Stimulated activated CD8-positive, alpha-beta memory T cell treated with anti-CD3 and anti-CD28 coated beads, Interleukin-4, amount 100 ng/mL, for 48 hours (primary cell): ENCODE data around the gene NID2.
A peak's percentile ranks its signal among the peaks of the same experiment; 100 is the strongest.

Experiments
- DNase-seq: peaks from one replicate; pipeline ENCODE4 v3.0.0-alpha.2; 2020

The NID2 gene

DNA sequence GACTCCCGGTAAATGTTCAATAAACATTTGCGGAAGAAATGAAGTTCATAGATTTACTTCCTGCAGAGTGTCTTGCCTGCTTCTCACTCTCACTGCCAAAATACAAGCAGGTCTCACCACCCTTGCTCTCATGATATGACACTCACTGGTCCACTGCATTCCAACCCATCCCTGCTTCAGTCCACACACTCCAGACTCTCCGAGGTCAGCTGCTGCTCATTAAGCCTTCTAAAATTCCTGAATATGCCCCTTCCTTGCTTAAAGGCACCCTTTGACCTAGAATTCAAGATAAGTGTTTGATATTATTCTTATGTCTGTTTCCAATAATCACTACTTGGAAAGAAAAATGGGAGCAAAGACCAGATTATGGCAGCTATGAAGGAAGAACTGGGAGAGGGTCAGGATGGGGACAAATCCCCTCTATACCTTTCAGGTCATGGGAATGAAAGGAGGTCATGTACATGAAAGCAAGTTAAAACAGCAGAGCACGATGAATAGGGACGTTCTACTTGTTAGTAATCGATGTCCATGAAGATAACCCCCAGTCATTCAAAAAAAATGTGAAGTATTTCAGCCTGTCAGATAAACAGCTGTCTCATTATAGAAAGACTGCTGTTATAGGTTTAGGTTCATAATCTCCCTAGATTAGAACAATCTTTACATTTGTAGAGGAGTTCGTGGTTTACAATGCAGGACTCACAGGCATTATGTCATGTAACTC, 10.5 kb upstream of the NID2 start:
- DNase-seq, result no peak

DNA sequence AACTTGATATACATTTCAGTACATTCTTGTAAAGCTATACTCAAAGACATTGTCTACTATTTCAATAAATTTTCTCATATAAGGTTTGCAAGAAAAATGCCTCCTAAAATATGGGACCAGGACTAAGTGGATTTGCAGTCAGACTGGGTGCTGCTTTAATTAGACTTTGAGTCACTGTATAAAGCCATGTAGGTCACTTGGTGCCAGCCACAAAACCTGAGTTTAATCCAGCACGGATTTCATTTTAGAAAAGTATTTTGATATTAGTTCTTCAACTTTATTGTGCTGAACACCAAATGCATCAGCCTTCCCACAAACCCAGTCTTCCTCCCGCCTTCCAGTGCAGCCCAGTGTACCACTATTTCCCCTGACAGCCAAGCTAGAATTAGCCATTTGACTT, 9.9 kb upstream of the NID2 start:
- DNase-seq, result no peak

DNA sequence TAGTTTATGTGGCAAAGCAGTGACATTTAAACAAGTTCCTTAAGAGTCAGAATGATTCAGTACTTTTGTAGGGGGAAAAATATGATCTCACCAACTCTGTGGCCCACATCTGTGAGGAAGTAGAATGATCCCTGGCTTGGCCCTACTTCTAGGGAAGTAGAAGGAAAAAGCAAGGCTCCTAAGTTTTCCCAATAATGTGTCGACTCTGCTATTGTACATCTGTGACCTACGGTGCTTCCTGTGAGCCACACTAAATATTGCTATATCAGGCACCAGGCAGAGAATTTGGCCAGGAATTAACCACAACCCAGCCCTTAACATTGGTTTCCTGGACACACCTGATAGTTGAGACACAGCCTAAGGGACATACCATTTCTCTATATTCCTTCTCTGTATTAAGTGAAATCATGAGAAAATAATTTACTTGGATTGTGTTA, 9.3 kb upstream of the NID2 start:
- DNase-seq, result no peak

DNA sequence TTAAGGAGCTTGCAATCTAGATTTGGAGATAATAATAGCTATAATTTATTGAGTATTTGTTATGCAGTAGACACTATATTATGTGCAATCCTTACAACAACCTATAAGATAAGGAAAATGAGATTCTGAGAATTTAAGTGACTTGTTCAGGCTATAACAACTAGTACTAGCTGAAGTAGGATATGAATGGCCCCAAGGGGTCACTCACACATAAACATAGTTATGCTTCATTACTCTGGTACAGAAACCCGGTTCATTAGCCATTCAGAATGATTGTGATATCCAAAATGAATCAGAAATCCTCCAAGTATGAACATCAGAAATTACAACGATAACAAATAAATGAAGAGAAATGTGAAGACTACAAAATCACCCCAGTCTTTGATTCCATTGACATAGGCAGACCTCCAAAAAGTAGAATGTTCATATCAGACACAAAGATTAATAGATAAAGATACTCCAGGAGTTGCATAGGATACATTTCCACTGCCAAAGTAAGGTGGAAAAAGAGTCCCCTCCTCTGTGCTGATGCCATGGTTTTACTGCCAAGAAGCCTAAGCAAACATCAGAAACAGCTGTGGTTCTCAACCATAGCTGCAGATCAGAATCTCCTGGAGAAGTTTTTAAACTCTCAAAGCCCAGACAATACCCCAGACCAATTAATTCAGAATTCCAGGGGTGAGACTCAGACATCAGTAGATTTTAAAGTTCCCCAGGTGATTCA, 8.6 kb upstream of the NID2 start:
- no peak for DNase-seq

DNA sequence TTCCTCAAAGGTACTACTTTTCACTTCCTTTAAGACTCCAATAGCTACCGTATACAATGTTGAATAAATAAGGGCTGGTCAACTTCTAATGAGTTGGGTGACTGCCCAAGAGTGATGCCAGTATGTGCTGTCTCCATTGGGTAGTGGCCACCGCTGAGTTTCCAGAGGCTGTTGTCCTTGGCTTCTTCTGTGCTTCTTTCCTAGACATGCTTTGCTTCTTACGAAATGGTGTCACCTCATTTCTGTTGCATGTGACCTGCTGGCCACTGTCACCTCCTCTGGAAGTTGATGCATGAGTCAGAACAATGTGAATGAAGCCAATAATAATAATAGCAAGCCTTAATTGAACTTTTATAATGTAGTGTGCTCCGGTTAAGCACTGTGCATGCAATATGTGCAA, 7.5 kb upstream of the NID2 start:
- no peak for DNase-seq

DNA sequence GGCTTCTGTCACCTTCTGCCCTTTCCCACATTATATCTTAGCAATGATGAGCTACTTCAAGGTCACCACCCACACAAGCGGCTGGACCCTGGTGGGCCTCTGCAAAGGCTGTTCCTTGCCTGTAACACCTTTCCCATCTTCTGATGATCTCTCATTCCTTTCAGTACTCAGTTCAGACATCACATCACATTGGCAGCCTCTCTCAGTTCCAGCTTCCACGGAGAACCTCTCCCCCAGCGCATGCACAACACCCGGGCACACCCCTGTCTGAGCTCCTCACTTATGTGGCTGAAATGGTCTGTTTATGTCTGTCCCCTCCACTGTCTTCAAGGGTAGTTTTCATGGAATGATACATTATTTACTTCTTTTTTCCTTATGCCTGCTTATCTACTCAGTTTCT, 6.5 kb upstream of the NID2 start:
- DNase-seq, result no peak

DNA sequence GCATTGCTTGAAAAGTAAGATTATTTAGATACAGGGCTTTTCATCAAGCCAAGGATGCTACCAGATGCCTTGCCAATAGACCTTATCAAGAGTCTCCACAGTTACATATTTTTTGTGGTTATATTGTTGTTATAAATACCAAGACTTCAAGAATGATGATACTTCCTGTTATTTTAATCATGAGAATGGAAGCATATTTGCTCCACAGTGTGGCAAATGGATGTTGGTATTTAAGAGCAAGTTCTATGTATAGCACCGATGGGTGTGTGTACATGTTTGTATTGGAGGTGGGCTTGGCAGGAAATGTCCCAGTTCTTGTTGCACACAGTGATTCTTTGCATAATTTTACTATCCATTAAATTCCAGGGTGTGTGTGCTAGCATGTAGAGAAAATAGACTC, 4.4 kb upstream of the NID2 start:
- no peak for DNase-seq

DNA sequence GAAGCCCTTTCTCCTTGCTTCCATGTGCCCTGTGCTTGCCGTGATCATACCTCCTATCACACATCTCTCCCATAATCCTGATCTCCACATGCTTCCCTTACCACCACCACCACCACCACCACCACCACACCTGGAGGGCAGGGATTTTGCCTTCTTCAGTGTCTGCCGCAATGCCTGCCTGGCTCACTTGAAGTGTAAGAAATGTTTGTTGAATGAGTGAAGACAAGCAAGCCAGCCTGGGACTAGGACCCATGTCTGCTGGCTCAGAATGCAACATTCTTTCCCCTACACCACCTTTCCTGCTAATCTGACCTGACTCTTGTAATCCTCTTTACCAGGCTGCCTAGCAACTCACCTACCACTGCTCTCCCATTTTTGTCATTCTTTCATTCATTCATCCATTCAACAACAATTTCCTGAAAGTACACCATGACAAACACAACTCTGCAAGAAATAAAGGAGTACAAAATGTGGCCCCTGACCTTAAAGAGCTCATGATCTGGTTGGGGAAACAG, 3.5 kb upstream of the NID2 start:
- no peak for DNase-seq

DNA sequence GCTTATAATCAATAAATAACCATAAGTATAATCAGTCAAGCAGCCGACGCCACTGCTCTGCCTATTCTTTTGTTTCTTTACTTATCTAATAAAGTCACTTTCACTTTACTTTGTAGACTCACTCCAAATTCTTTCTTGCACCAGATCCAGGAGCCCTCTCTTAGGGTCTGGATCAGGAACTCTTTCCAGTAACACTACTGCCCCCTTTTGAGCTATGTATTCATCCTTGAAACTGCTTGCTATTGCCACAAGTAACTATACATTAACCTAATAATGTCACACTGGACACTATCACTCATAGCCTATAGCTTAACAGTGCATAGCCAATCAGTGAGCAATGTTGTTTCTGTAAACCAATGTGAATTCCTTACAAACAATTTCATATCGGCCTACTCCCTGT, 2.8 kb upstream of the NID2 start:
- DNase-seq, result no peak

DNA sequence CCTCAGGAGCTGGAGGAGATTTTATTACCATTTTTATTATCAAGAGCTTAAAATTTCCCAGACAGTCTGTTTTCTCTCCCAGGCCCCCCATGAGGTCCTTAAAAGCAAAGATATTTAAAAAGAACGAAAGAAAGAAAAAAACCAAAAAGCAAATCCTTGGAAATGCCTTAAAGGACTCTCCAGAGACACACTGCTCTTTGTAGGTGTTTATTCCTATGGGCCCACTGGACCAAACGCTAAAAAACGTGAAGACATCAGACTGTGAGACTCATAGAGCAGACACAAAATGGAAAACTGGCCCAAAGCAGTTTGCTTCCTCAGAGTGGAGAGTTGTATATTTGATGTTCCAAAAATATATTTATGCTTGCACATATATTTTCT, 1.2 kb upstream of the NID2 start:
- DNase-seq, result no peak

DNA sequence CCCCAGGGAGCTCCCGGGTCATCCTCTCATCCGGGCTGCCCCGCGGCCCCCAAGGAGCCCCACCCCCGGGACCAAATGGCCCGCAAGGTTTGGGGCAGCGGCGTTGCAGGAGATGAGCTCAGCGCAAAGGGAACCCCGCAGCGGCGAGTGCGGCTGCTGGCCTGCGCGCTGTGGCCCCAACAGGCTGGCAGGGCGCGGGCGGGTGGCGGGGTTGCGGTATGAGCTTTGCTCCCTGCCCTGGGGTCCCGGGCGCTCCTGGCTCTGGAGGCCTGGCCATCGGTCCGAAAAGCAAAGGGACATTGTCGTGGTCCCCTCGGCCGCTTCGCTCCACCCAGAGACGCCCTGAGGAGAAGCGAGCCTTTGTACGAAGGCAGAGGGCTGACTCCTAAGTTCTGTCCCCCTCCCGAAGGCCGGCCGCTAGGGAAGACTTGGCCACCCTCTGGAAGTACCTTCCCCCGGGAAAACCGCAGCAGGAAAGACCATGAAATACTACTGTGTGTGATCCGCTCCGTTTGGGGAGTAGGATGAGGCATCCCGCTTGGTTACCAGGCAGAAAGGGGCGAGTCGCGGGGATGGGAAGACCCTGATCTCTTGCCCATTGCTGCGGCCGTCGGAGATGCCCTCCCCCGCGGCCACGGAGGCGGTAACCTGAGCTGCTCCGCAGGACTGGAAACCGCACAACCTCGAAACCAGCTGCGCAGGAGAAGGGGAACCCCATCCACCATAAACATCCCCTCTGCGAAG, 620 bp upstream of the NID2 start:
- DNase-seq, result peak; percentile 37

DNA sequence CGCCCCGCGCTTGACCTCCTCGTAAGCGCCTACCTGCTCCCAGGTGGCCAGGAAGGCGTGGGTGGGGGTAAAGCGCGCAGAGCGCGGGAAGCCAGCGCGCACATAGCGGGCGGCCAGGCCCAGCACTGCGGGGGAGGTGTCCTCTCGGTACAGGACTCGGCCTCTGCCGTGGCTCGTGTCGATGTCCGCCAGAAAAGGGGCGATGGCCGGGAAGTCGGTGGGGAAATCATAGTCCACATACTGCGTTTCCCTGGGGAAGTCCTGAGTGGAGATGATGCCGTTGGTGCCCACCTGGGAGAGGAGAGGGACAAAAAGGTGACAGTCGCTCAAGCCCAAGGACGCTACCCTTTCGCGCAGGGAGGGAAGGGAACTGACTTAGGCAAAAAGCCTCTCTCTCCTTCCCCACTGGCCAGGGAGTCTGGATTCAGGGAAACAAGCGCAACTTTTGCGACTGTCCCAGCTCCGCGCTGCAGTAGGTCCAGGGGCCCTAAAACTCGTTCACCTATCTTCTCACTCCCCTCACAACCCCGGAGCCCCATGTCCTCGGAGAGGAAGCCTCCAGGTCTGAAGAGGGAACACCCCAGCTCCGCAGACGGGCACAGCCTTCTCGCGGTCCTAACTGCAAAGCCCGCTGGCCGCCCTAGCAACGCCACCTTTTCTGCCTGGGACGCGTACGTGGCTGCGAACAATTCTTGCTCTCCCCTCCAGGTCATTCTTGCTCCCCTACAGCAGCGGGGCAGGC, 815 bp downstream of the NID2 start:
- DNase-seq, result peak; percentile 42

DNA sequence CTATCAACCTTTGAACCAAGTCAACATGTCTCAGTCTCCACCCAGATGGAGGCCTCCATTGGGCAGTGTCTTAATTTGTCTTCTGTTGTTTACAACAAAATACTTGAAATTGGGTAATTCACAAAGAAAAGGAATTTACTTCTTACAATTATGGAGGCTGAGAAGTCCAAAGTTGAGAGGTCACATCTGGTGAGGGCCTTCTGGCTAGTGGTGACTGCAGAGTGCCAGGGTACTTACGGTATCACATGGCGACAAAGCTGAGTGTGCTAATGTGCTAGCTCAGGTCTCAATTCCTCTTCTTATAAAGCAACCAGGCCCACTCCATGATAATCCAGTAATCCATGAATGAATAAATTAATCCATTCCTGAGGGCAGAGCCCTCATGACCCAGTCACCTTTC, 4.7 kb downstream of the NID2 start:
- DNase-seq, result no peak

DNA sequence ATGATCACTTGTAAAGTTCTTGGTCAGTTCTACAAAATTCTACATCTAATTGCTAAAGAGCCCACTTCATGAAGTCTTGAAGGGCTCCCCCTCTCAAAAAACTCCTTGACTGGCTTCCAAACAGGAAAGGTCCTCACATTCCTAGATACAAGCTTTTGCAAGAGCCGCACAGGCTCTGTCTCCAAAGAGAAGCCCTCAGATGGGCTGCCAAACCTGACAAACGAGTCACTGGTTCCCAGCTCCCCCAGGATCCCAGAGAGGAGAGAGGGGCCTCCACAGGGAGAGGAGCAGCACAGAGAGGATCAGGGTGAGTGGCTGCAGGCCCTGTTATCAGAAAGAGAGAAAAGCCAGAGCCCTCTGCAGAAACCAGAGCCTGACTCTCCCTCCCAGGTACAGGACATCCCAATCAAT, 5.8 kb downstream of the NID2 start:
- no peak for DNase-seq

DNA sequence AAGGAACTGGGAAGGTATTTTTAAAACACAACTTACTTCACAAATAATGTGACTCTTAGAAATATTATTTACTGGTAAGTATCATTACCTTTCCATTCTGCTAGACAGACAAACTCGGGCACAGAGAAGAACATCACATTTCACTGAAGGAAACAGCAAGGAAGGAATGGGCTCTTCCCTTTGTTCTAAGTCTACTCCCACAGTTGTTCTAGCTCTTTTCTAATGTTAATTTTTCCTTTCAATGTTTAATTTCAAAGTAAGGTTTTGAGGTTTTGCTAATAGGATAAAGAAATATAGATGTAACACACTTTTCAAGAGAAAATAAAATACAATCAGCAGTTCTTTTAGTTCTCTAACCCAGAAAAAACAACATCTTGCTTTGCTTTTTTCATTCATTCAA, 7.0 kb downstream of the NID2 start:
- no peak for DNase-seq

DNA sequence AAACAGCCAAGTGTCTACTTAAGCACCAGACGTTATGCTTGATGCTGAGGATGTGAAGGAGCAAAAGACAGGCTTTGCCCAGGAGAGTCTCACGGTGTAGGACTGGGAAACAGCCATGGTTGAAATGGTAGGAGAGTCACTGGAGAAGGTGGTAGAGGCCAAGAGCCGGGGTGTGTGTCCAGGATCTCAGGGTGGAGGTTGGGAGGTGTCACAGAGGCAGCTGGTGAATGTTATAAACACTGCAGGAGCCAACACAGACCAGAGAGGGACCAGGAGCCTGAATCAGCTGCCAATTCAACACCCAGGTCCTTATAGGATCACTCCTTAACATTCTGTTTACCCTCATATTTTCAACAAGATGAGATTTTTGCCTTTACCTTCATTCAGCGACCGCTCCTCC, 7.5 kb downstream of the NID2 start:
- DNase-seq, result no peak

DNA sequence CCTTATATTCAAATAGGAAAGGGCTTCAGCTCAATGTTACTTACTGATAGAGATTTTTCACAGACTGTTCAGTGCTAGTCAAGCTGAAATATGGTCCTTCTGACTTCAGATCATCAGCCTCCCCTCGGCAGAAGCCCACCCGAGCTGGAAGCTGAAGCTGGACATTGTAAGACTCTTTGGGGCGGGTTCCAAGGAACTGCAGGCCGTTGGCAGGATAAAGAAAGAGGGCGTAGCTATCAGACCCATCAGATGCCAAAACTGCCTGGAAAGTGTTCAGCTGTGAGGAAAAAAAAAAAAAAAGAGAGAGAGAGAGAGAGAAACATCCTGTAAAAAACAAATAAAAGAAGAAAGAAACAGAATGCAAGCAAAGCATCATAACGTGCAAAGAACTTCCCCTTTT, 8.8 kb downstream of the NID2 start:
- DNase-seq, result no peak

DNA sequence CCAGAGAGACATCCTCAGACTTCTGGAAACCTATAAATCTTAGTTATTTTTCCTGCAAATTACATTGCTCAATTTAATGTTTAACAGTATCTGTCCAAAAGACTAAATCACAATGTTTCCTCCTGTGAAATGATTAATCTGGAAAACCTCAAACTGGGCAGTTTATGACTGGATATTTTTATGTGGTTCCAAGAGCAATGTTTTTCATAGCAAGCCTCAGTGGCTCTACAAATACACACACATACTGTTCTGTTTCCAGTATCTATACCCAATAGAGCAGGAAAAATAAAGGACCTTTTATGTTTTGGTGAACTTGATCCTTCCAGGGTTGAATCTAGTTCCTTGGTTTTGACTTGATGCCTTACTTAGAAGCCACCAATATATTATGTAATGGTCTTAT, 9.2 kb downstream of the NID2 start:
- no peak for DNase-seq

DNA sequence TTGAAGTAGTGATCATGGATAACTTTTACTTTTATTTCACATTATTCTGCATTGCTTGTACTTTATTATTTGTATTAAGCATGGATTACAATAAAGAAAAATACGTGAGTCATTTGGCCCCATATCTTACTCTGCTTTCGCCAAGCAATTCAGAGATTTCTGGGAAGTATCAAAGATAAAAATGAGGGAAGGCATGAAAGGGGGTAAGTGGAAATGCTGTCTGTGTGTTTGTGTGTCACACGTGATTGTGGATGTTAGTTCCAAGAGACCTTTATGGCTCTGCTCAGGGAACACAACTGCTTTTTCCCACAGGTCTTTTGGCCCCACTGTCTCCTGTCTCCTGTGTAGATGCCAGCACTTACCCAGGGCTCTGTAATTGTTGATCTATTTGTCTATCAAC, 10.5 kb downstream of the NID2 start:
- DNase-seq, result no peak

DNA sequence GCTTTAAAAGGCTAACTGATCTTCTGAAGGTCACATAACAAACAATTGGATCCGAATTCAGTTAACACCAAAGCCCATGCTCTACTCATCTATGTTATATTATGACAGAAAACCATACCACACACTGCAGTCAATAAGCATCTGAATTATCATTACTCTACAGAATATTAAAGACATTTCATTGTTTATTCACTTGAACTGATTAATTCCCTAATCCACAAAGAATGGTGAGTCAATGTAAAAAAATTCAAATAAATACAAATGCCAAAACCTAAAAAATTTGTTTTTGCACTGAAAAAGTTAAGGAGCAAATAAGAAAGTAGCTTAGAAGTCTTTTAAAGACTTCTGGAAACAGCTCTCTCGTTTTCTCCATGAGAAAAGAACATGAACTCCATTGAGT, 13.7 kb downstream of the NID2 start:
- no peak for DNase-seq

DNA sequence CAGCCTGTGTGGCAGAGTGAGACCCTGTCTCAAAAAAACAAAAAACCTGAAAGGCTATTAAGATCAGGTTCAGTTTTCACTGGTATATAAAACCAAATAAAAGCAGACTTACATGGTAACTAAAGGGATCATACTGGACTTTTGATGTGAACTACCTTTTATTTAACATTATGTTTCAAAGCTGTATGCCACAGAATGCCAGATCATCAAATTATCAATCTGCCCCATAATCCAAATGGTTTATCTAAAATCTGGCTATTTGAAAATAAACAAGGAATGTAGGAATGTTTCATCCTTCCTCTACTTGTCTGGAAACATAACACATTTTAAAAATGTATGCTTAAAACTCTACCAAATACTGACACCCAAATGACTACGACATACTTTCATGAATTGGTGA, 14.2 kb downstream of the NID2 start:
- no peak for DNase-seq

DNA sequence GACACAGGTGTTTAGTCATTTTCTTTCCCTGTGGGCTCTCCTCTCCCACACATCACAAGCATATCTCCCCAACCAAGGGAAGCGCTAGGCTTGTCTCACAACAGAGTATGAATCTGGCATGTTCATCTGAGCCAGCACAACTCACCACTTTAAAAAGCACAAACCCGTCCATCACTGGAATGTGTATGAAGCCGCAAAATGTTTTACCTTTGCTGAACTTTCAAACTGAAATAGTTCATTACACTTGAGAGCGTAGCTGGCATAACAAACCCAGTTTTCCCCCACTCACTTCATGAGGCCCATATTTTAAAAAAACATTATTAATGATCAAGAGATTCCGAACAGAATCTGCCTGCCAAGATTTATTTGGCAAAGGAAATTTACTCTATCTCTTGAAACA, 15.8 kb downstream of the NID2 start:
- DNase-seq, result no peak

DNA sequence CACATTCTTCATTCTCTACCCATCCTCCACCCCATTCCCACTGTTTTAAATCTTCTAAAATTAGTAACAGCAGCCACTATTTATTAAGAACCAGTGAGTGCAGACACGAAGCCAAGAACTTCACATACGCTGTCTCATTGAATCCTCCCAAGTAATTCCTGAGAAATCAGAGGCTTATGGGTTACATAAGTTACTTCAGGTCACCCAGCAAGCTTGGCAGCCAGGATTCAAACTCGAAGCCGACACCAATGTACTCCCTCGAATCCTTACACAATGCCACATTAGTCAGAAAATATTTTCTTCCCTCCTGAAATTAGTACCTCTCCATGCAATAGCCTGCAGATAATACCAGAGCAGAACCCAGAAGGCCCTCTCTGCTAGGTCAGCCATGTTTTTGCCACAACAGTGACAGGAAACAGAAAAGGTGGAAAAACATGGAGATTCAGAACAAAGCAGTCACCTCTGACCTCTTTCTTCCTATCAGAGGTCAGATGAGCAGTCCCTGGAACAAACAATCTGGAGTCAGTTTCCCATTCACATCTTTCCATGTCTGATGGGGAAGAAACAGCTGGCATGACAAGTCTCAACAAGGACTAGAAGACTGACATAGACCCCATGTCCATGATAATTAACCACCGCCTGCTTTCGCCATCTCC, 16.4 kb downstream of the NID2 start:
- DNase-seq, result no peak
